H9 (cell line): ENCODE measurements around the gene EFNB1. TPM values are rescaled to one million over a fixed set of nuclear protein-coding genes. Genes with fewer than 3 reads are reported as not detected.

Experiments
- DNase-seq: peaks from one replicate; pipeline ENCODE4 v3.0.0-alpha.2; 2017
- H2AFZ ChIP-seq: one replicate; pipeline ENCODE4 v1.6.1; 2013; ENCODE audit warnings: mild to moderate bottlenecking, low read length, control low read depth, moderate library complexity
- H2AK5ac ChIP-seq: 2 replicates; pipeline ENCODE4 v1.6.1; 2013; ENCODE audit warnings: low read length, control low read depth, mixed read lengths; ENCODE audit not compliant: insufficient read length
- H2BK120ac ChIP-seq: one replicate; pipeline ENCODE4 v1.6.1; 2013; ENCODE audit warnings: low read depth, mild to moderate bottlenecking, low read length, control low read depth, inconsistent platforms; ENCODE audit not compliant: poor library complexity, severe bottlenecking
- H2BK12ac ChIP-seq: 2 replicates; pipeline ENCODE4 v1.6.1; 2013; ENCODE audit warnings: low read length, control low read depth, mixed read lengths, low read depth; ENCODE audit not compliant: insufficient read length
- H2BK15ac ChIP-seq: 2 replicates; pipeline ENCODE4 v1.6.1; 2013; ENCODE audit warnings: low read depth, low read length, control low read depth
- H2BK20ac ChIP-seq: one replicate; pipeline ENCODE4 v1.6.1; 2013; ENCODE audit warnings: low read depth, mild to moderate bottlenecking, low read length, control low read depth, inconsistent platforms; ENCODE audit not compliant: poor library complexity, severe bottlenecking
- H2BK5ac ChIP-seq: 2 replicates; pipeline ENCODE4 v1.6.1; 2013; ENCODE audit warnings: low read length, control low read depth, mixed read lengths; ENCODE audit not compliant: insufficient read length
- H3K14ac ChIP-seq: 2 replicates; pipeline ENCODE4 v1.6.1; 2013; ENCODE audit warnings: low read length, control low read depth; ENCODE audit not compliant: insufficient read depth
- H3K18ac ChIP-seq: 2 replicates; pipeline ENCODE4 v1.6.1; 2013; ENCODE audit warnings: low read depth, mild to moderate bottlenecking, mixed read lengths, low read length, control low read depth; ENCODE audit not compliant: insufficient read length
- H3K23ac ChIP-seq: 2 replicates; pipeline ENCODE4 v1.6.1; 2013; ENCODE audit warnings: low read length, control low read depth, mixed read lengths, low read depth; ENCODE audit not compliant: insufficient read length
- H3K23me2 ChIP-seq: 2 replicates; pipeline ENCODE4 v1.6.1; 2013; ENCODE audit warnings: low read depth, mild to moderate bottlenecking, mixed read lengths, low read length, control low read depth; ENCODE audit not compliant: insufficient read length, poor library complexity, severe bottlenecking
- H3K27ac ChIP-seq: 2 replicates; pipeline ENCODE4 v1.5.1; 2013; ENCODE audit warnings: low read length, control low read depth, mixed read lengths, low read depth; ENCODE audit not compliant: insufficient read length
- H3K27me3 ChIP-seq: 2 replicates; pipeline ENCODE4 v1.6.1; 2013; ENCODE audit warnings: low read length, control low read depth, inconsistent platforms; ENCODE audit not compliant: insufficient read depth
- H3K4ac ChIP-seq: 2 replicates; pipeline ENCODE4 v1.6.1; 2013; ENCODE audit warnings: low read depth, mild to moderate bottlenecking, control low read depth, inconsistent platforms, low read length, moderate library complexity
- H3K4me1 ChIP-seq: 2 replicates; pipeline ENCODE4 v1.6.1; 2013; ENCODE audit warnings: low read length, control low read depth, inconsistent platforms; ENCODE audit not compliant: insufficient read depth
- H3K4me2 ChIP-seq: 2 replicates; pipeline ENCODE4 v1.6.1; 2013; ENCODE audit warnings: low read length, control low read depth, mixed read lengths; ENCODE audit not compliant: insufficient read length, insufficient read depth
- H3K56ac ChIP-seq: 2 replicates; pipeline ENCODE4 v1.6.1; 2013; ENCODE audit warnings: low read depth, mild to moderate bottlenecking, mixed read lengths, low read length, control low read depth; ENCODE audit not compliant: insufficient read length
- H3K79me1 ChIP-seq: 2 replicates; pipeline ENCODE4 v1.6.1; 2013; ENCODE audit warnings: low read depth, mild to moderate bottlenecking, moderate library complexity, low read length, control low read depth, inconsistent platforms; ENCODE audit not compliant: insufficient read depth, poor library complexity, severe bottlenecking
- H3K79me2 ChIP-seq: 2 replicates; pipeline ENCODE4 v1.6.1; 2013; ENCODE audit warnings: low read length, control low read depth, inconsistent platforms; ENCODE audit not compliant: insufficient read depth
- H3K9ac ChIP-seq: 2 replicates; pipeline ENCODE4 v1.6.1; 2013; ENCODE audit warnings: low read length, control low read depth, mixed read lengths; ENCODE audit not compliant: insufficient read length; ENCODE audit errors: extremely low read depth
- H3K9me3 ChIP-seq: one replicate; pipeline ENCODE4 v1.6.1; 2013; ENCODE audit warnings: low read depth, low read length, inconsistent platforms; ENCODE audit not compliant: control insufficient read depth
- H3T11ph ChIP-seq: one replicate; pipeline ENCODE4 v1.6.1; 2013; ENCODE audit warnings: mild to moderate bottlenecking, low read length, control low read depth, inconsistent platforms
- H4K20me1 ChIP-seq: one replicate; pipeline ENCODE4 v1.6.1; 2013; ENCODE audit not compliant: control insufficient read depth, insufficient read length, insufficient read depth
- H4K5ac ChIP-seq: 2 replicates; pipeline ENCODE4 v1.6.1; 2013; ENCODE audit warnings: low read depth, mild to moderate bottlenecking, mixed read lengths, low read length, control low read depth; ENCODE audit not compliant: insufficient read length
- H4K8ac ChIP-seq: replicated peaks from 2 replicates; pipeline ENCODE4 v1.6.1; 2013; ENCODE audit warnings: low read length, control low read depth, mixed read lengths, low read depth; ENCODE audit not compliant: insufficient read length
- H4K91ac ChIP-seq: 2 replicates; pipeline ENCODE4 v1.6.1; 2013; ENCODE audit warnings: low read depth, mild to moderate bottlenecking, moderate library complexity, mixed read lengths, low read length, control low read depth; ENCODE audit not compliant: insufficient read length
- H3K27ac Mint-ChIP-seq, 3 experiments: 2 replicates in 2 of 3; 3 replicates in 1 of 3; pipeline ENCODE4 v1.8.0; 2020 to 2021; ENCODE audit warnings: mixed read lengths in 3 of 3, mild to moderate bottlenecking in 1 of 3, moderate library complexity in 1 of 3
- H3K27me3 Mint-ChIP-seq: 2 replicates; pipeline ENCODE4 v1.8.0; 2021; ENCODE audit warnings: low read depth, mild to moderate bottlenecking, moderate library complexity, mixed read lengths
- H3K36me3 Mint-ChIP-seq, 3 experiments: 2 replicates in 2 of 3; 3 replicates in 1 of 3; pipeline ENCODE4 v1.8.0; 2020 to 2021; ENCODE audit warnings: low read depth in 3 of 3, mixed read lengths in 3 of 3; ENCODE audit not compliant: insufficient read depth in 1 of 3
- H3K4me1 Mint-ChIP-seq, 2 experiments: 2 replicates each; pipeline ENCODE4 v1.8.0; 2020; ENCODE audit warnings: mixed read lengths in 2 of 2
- H3K4me3 Mint-ChIP-seq, 2 experiments: 2 replicates in 1 of 2; 3 replicates in 1 of 2; pipeline ENCODE4 v1.8.0; 2020 to 2021; ENCODE audit warnings: mild to moderate bottlenecking in 2 of 2, mixed read lengths in 2 of 2, moderate library complexity in 1 of 2
- H3K9me3 Mint-ChIP-seq, 2 experiments: 2 replicates in 1 of 2; 3 replicates in 1 of 2; pipeline ENCODE4 v1.8.0; 2020; ENCODE audit warnings: mild to moderate bottlenecking in 2 of 2, mixed read lengths in 2 of 2, moderate library complexity in 1 of 2
- WGBS: extraction: QIAGEN DNeasy Blood & Tissue Kit; methylation state at CpG from one replicate; pipeline ENCODE4 v1.1.7; 2013; ENCODE audit warnings: missing lambda C conversion rate, low lambda C conversion rate, mixed read lengths; ENCODE audit not compliant: insufficient read length; ENCODE audit errors: extremely low coverage; 5-methylcytosine and 5-hydroxymethylcytosine counted together
- total RNA-seq: library from RNA; stranded (reverse); gene quantifications from 2 replicates; pipeline ENCODE4 v1.2.1, GENCODE V29; 2021
- TF ChIP-seq, protein P1 (sequence below): fragments of 200-600 bp; sonication (generic); conservative IDR thresholded peaks from 3 replicates; pipeline ENCODE4 v1.8.0; 2021; ENCODE audit warnings: antibody characterized with exemption, mild to moderate bottlenecking

The EFNB1 gene
- total RNA-seq, 1 experiment from 2014 or later = 3.1 TPM

DNA sequence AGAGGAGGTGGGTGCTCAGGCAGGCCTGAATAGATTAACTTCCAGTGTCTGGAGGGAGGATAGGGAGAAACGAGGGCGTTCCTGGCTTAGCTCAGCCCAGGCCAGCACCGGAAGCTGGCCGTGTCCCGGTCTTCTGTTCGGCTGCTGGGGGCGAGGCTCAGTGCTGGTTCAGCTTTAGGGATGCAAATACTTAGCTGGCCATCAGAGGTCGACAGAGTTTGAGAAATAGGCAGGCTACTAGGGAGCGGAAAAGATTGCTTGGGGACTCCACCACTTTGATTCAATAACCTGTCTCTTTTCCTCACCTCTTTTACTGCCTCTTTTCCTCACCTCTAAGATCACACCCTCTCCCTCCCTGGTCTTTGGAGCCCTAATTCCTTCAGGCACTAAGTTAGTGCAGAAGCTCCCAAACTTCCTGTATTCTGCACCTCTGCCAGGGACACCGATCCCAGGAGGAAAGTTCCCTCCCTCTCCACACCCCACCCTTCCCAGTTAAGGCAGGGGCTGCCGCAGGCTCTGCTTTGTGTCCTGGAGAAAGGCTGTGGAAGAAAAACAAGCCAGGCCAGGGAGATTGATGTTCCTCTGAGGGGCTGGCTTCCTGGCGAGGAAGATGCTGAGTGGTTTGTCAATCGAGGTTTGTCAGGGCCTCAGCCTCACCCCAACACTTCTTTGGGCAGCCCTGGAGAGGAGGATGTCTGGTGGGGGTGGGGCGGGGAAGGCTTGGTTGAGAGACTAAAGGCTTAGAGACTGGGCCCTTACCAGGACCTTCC, 6.0 kb upstream of the EFNB1 start:
- TF ChIP-seq, protein P1, sequence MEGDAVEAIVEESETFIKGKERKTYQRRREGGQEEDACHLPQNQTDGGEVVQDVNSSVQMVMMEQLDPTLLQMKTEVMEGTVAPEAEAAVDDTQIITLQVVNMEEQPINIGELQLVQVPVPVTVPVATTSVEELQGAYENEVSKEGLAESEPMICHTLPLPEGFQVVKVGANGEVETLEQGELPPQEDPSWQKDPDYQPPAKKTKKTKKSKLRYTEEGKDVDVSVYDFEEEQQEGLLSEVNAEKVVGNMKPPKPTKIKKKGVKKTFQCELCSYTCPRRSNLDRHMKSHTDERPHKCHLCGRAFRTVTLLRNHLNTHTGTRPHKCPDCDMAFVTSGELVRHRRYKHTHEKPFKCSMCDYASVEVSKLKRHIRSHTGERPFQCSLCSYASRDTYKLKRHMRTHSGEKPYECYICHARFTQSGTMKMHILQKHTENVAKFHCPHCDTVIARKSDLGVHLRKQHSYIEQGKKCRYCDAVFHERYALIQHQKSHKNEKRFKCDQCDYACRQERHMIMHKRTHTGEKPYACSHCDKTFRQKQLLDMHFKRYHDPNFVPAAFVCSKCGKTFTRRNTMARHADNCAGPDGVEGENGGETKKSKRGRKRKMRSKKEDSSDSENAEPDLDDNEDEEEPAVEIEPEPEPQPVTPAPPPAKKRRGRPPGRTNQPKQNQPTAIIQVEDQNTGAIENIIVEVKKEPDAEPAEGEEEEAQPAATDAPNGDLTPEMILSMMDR = peak; percentile 68
- Histone ChIP-seq H2AFZ (no peak overlapping the region), H3K56ac (no peak overlapping the region), H2BK15ac (no peak overlapping the region), H3K4me1 (0 out of 2 replicates have a peak, but pooled peaks cover 2% of the 10 kb centered on the region), H2AK5ac (no peak overlapping the region), H3K27me3 (peaks cover 22% of the 10 kb centered on the region; the same call in 1 of the 2 replicates), H3K79me2 (no peaks in the 10 kb centered on the region), H3K14ac (no peak overlapping the region), H3K9me3 (no peaks in the 10 kb centered on the region), H2BK120ac (no peak overlapping the region), H4K20me1 (no peaks in the 10 kb centered on the region), H2BK12ac (no peak overlapping the region), H3K4me2 (no peak overlapping the region), H3K4ac (no peak overlapping the region), H4K91ac (no peak overlapping the region), H3K27ac (no peak overlapping the region), H2BK5ac (no peak overlapping the region), H3K18ac (no peak overlapping the region), H3T11ph (no peak overlapping the region), H3K23me2 (no peaks in the 10 kb centered on the region), H4K5ac (no peak overlapping the region), H3K23ac (no peak overlapping the region), H3K79me1 (no peaks in the 10 kb centered on the region), H2BK20ac (no peak overlapping the region), H3K9ac (no peak overlapping the region), H4K8ac (no peak overlapping the region)
- H3K4me3 Mint-ChIP-seq = peak overlapping the region in 1 of 2 experiments; percentile 36; a peak in 2 of 5 replicates
- DNase-seq = peak; percentile 66
- peaks cover 65% of the 10 kb centered on the region for H3K27me3 Mint-ChIP-seq
- H3K36me3 Mint-ChIP-seq = peaks cover 0 to 5% (median 0%) of the 10 kb centered on the region in 3 experiments; a peak in 1 of 7 replicates
- peak overlapping the region in 1 of 3 experiments; percentile 71; a peak in 1 of 7 replicates for H3K27ac Mint-ChIP-seq
- no CpG with 5 or more reads among the region's 14 CpGs for WGBS
- H3K9me3 Mint-ChIP-seq = peaks cover 59 to 71% of the 10 kb centered on the region in 2 experiments
- peaks cover 0 to 6% of the 10 kb centered on the region in 2 experiments; a peak in 1 of 4 replicates for H3K4me1 Mint-ChIP-seq
